HepG2 (cell line): ENCODE data around the gene SLC26A9. TPM values are rescaled to one million over a fixed set of nuclear protein-coding genes. Genes with fewer than 3 reads are reported as not detected.

Source experiments
- ATAC-seq: fragments of 200-7000 bp; cut with Tn5 transposase; 3 replicates; pipeline ENCODE4 v1.9.1; 2020; ENCODE audit warnings: mild to moderate bottlenecking, moderate library complexity
- BruUV-seq: library from RNA; stranded (reverse); fragments of 400-500 nt; replicated peaks from 2 replicates; lab custom pipeline; 2021; lab: Mats Ljungman, UMichigan
- CTCF ChIA-PET: fragments of 300-600 bp; formaldehyde crosslinking; extraction: SDS; loops from one replicate; lab custom pipeline; 2021; ENCODE audit warnings: low total read pairs, inconsistent platforms, low intra/inter-chr PET ratio; lab: Yijun Ruan, JAX
- POLR2A ChIA-PET: fragments of 350-600 bp; sonication (Branson Sonifier 250); formaldehyde crosslinking; loops from one replicate; lab custom pipeline; 2020; ENCODE audit warnings: antibody characterized with exemption, inconsistent platforms; lab: Yijun Ruan, JAX
- DNase-seq: peaks from one replicate; pipeline ENCODE4 v3.0.0-alpha.2; 2015; ENCODE audit warnings: low spot score
- FAIRE-seq: peaks from 3 replicates; lab custom pipeline; 2011; peaks lifted over from hg19 to GRCh38; lab: Jason Lieb, UNC
- H2AFZ ChIP-seq: one replicate; pipeline ENCODE4 v1.6.1; 2011; ENCODE audit warnings: low read length, inconsistent platforms
- H3K27ac ChIP-seq: fragments of 300-600 bp; 3 replicates; pipeline ENCODE4 v1.8.0; 2011; ENCODE audit warnings: mixed run types, mild to moderate bottlenecking, mixed read lengths, low read length, inconsistent platforms; ENCODE audit not compliant: insufficient read depth; ENCODE audit errors: extremely low read length
- H3K27me3 ChIP-seq, 2 experiments: fragments of 200-600 bp in 1 of 2; 2 replicates in 1 of 2; 3 replicates in 1 of 2; pipeline versions ENCODE4 v1.6.0 to v1.8.0; 2011; ENCODE audit warnings: low read length in 2 of 2, mild to moderate bottlenecking in 2 of 2, moderate library complexity in 2 of 2, inconsistent platforms in 1 of 2; ENCODE audit not compliant: insufficient read depth in 2 of 2, control insufficient read depth in 1 of 2
- H3K36me3 ChIP-seq, 2 experiments: fragments of 200-600 bp in 1 of 2; replicated peaks in 1 of 2; 2 replicates in 1 of 2; 3 replicates in 1 of 2; pipeline versions ENCODE4 v1.5.1 to v1.8.0; 2011; ENCODE audit warnings: low read length in 2 of 2, inconsistent platforms in 1 of 2; ENCODE audit not compliant: insufficient read depth in 2 of 2, control insufficient read depth in 1 of 2
- H3K4me1 ChIP-seq: 2 replicates; pipeline ENCODE4 v1.5.1; 2012; ENCODE audit warnings: low read length, inconsistent platforms; ENCODE audit not compliant: insufficient read depth
- H3K4me2 ChIP-seq: 2 replicates; pipeline ENCODE4 v1.6.0; 2011; ENCODE audit warnings: low read depth, low read length, inconsistent platforms
- H3K4me3 ChIP-seq, 3 experiments: fragments of 200-600 bp in 1 of 3; sonication (generic), shearing (Covaris generic) in 1 of 3; replicated peaks in 1 of 3; 2 replicates each; pipeline ENCODE4 v1.5.1; 2011 to 2016; ENCODE audit warnings: low read length in 3 of 3, inconsistent platforms in 2 of 3, low read depth in 2 of 3, mild to moderate bottlenecking in 2 of 3, control low read depth in 1 of 3, mixed read lengths in 1 of 3; ENCODE audit not compliant: insufficient read depth in 1 of 3
- H3K79me2 ChIP-seq: one replicate; pipeline ENCODE4 v1.6.1; 2011; ENCODE audit warnings: low read length, inconsistent platforms; ENCODE audit not compliant: insufficient read depth
- H3K9ac ChIP-seq: 2 replicates; pipeline ENCODE4 v1.6.0; 2011; ENCODE audit warnings: mild to moderate bottlenecking, low read depth, low read length, inconsistent platforms; ENCODE audit not compliant: insufficient read depth
- H3K9me3 ChIP-seq: 2 replicates; pipeline ENCODE4 v1.5.1; 2012; ENCODE audit warnings: mild to moderate bottlenecking, low read length
- H4K20me1 ChIP-seq: 2 replicates; pipeline ENCODE4 v1.6.0; 2011; ENCODE audit warnings: inconsistent platforms, mild to moderate bottlenecking, low read length, moderate library complexity; ENCODE audit not compliant: insufficient read depth
- PHF20 ChIP-seq: sonication (generic); formaldehyde crosslinking; IDR thresholded peaks from 2 replicates; pipeline ENCODE4 v1.5.0; 2020; ENCODE audit warnings: mild to moderate bottlenecking, missing genetic modification reagents
- SOX6 ChIP-seq, 2 experiments: fragments of 450-650 bp in 1 of 2; sonication (generic) in 1 of 2; formaldehyde crosslinking in 1 of 2; IDR thresholded peaks; 2 replicates each; pipeline versions ENCODE4 v1.4.0 to v1.6.1; 2017 to 2020; ENCODE audit warnings: antibody characterized with exemption in 1 of 2, mild to moderate bottlenecking in 1 of 2, missing genetic modification reagents in 1 of 2
- TAF15 ChIP-seq: fragments of 200-400 bp; formaldehyde crosslinking; IDR thresholded peaks from one replicate; pipeline ENCODE4 v1.6.1; 2018; ENCODE audit warnings: mild to moderate bottlenecking, low read depth, low read length; ENCODE audit not compliant: poor library complexity, severe bottlenecking
- ZNF674 ChIP-seq: sonication (generic); formaldehyde crosslinking; IDR thresholded peaks from 2 replicates; pipeline ENCODE4 v1.5.0; 2020; ENCODE audit warnings: low read depth, mild to moderate bottlenecking, missing genetic modification reagents
- WGBS: methylation state at CpG from one replicate; pipeline ENCODE4 v1.1.6; 2017; ENCODE audit warnings: low lambda C conversion rate; 5-methylcytosine and 5-hydroxymethylcytosine counted together
- in situ Hi-C: cut with HindIII; loops from 2 replicates; pipeline ENCODE4 v1.10.0; 2017; ENCODE audit warnings: low pct_unique_long_range_greater_than_20kb; ENCODE audit not compliant: extremely low pct_ligation_motif_present
- intact Hi-C: fragments of 100-400 bp; cut with micrococcal nuclease; formaldehyde crosslinking; loops from one replicate; pipeline ENCODE4 v1.10.0; 2022; ENCODE audit not compliant: unreplicated experiment
- polyA plus RNA-seq, 8 experiments: library from polyadenylated mRNA; depleted of rRNA in 3 of 8; stranded (reverse) in 7 of 8; unstranded in 1 of 8; fragments of >200 nt; fragmentation: Illumina TruSeq in 4 of 8; extraction: Trizol in 4 of 8; gene quantifications; 2 replicates each; pipeline versions ENCODE4 v1.2.1 to v1.2.3, GENCODE V29; 2011 to 2016; ENCODE audit warnings: low read depth in 4 of 8, missing spikeins in 1 of 8, mixed read lengths in 1 of 8; ENCODE audit not compliant: insufficient read depth in 1 of 8
- total RNA-seq, 5 experiments: library from RNA; depleted of rRNA; stranded (reverse); fragments of >200 nt; fragmentation: Illumina TruSeq; extraction: Trizol; gene quantifications; 2 replicates each; pipeline ENCODE4 v1.2.3, GENCODE V29; 2016; ENCODE audit warnings: low read depth in 1 of 5
- TF ChIP-seq, protein P1 (sequence below): sonication (generic); formaldehyde crosslinking; IDR thresholded peaks from 2 replicates; pipeline ENCODE4 v1.9.0; 2021; ENCODE audit warnings: missing genetic modification reagents, borderline replicate concordance
- TF ChIP-seq, protein P2 (sequence below): sonication (generic); formaldehyde crosslinking; IDR thresholded peaks from 2 replicates; pipeline ENCODE4 v1.4.0; 2020; ENCODE audit warnings: missing genetic modification reagents

SLC26A9 gene
- total and polyA plus RNA-seq, 2 of the 13 experiments (the other 11 are each of a cell fraction or from before 2014, with no cell fraction given): 0.11 to 0.15 TPM

DNA sequence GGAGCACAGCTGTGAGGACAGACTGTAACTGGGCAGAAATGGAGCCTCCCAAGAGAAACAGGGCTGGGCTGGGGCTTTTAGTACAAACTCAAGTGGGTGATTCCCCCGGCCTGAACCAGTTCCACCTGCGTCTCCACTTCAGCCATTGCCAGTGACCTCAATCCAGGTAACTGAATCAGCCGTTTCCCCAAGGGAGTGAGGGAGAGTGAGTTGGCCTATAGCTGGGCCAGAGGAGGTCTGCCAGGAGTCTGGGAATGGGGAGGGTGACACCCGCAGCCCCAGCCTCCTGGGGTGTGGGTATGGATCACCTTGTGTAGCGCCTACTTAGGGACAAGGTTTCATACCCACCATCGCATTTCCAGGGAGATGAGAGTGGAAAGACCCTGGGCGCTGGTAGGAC is 8.5 kb downstream of the SLC26A9 start:
- no peaks in the 10 kb centered on the region for H3K79me2 ChIP-seq
- H3K36me3 ChIP-seq: no peaks in the 10 kb centered on the region
- no peaks in the 10 kb centered on the region for H4K20me1 ChIP-seq
- no peaks in the 10 kb centered on the region for H3K9me3 ChIP-seq
- H3K4me2 ChIP-seq: no peak overlapping the region
- FAIRE-seq (no peak), ATAC-seq (no peak), DNase-seq (no peak)
- in situ Hi-C loops: no loop called here
- intact Hi-C loops: no loop called here
- peaks cover 2 to 36% of the 10 kb centered on the region in 2 experiments; a peak in 3 of 5 replicates for H3K27me3 ChIP-seq
- no peak overlapping the region for H3K27ac ChIP-seq
- WGBS: 56% methylated on average over 6 of the region's 7 CpGs
- no peak overlapping the region for H3K9ac ChIP-seq
- no TSS peak for BruUV-seq
- no peak overlapping the region for H3K4me3 ChIP-seq
- POLR2A ChIA-PET: no interaction called here
- CTCF ChIA-PET: no interaction called here
- TF ChIP-seq SOX6 (IDR thresholded peaks at IDR 0.05) (no peak), SOX6 (CRISPR knock-in tag; IDR thresholded peaks at IDR 0.05) (no peak), ZNF674 (CRISPR knock-in tag) (no peak), PHF20 (CRISPR knock-in tag) (no peak), TAF15 (no peak)
- TF ChIP-seq, protein P1, sequence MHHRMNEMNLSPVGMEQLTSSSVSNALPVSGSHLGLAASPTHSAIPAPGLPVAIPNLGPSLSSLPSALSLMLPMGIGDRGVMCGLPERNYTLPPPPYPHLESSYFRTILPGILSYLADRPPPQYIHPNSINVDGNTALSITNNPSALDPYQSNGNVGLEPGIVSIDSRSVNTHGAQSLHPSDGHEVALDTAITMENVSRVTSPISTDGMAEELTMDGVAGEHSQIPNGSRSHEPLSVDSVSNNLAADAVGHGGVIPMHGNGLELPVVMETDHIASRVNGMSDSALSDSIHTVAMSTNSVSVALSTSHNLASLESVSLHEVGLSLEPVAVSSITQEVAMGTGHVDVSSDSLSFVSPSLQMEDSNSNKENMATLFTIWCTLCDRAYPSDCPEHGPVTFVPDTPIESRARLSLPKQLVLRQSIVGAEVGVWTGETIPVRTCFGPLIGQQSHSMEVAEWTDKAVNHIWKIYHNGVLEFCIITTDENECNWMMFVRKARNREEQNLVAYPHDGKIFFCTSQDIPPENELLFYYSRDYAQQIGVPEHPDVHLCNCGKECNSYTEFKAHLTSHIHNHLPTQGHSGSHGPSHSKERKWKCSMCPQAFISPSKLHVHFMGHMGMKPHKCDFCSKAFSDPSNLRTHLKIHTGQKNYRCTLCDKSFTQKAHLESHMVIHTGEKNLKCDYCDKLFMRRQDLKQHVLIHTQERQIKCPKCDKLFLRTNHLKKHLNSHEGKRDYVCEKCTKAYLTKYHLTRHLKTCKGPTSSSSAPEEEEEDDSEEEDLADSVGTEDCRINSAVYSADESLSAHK: no peak
- TF ChIP-seq, protein P2, sequence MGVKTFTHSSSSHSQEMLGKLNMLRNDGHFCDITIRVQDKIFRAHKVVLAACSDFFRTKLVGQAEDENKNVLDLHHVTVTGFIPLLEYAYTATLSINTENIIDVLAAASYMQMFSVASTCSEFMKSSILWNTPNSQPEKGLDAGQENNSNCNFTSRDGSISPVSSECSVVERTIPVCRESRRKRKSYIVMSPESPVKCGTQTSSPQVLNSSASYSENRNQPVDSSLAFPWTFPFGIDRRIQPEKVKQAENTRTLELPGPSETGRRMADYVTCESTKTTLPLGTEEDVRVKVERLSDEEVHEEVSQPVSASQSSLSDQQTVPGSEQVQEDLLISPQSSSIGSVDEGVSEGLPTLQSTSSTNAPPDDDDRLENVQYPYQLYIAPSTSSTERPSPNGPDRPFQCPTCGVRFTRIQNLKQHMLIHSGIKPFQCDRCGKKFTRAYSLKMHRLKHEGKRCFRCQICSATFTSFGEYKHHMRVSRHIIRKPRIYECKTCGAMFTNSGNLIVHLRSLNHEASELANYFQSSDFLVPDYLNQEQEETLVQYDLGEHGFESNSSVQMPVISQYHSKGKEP: no peak
- H3K4me1 ChIP-seq: peaks cover 33% of the 10 kb centered on the region
- no peak overlapping the region for H2AFZ ChIP-seq
